Colonic mucosa (tissue), 4 donors: ENCODE measurements around the gene PLCB4. TPM values are rescaled to one million over a fixed set of nuclear protein-coding genes. Genes with fewer than 3 reads are reported as not detected.

Source experiments
- DNase-seq: peaks from one replicate; pipeline ENCODE4 v3.0.0-alpha.2; 2020
- H3K27ac ChIP-seq: fragments of 200-600 bp; one replicate; pipeline ENCODE4 v1.8.0; 2021
- H3K27me3 ChIP-seq: fragments of 200-600 bp; one replicate; pipeline ENCODE4 v1.8.0; 2021
- H3K36me3 ChIP-seq: fragments of 200-600 bp; one replicate; pipeline ENCODE4 v1.8.0; 2021
- H3K4me1 ChIP-seq: fragments of 200-600 bp; one replicate; pipeline ENCODE4 v1.8.0; 2021; ENCODE audit warnings: mild to moderate bottlenecking
- H3K4me3 ChIP-seq: fragments of 200-600 bp; one replicate; pipeline ENCODE4 v1.8.0; 2021
- H3K9ac ChIP-seq, 2 donors: one replicate each; pipeline ENCODE4 v1.7.0; 2013; ENCODE audit warnings: control low read depth in 2 of 2, low read depth in 2 of 2, low read length in 2 of 2
- H3K9me3 ChIP-seq: fragments of 200-600 bp; one replicate; pipeline ENCODE4 v1.8.0; 2021
- intact Hi-C: fragments of 100-400 bp; cut with DNase I; formaldehyde crosslinking; loops from one replicate; pipeline ENCODE4 v1.14.1; 2022
- total RNA-seq, 2 donors: library from RNA; stranded (reverse); fragmentation: NEBNext Ultra II Directional in 1 of 2; extraction: Animal tissue kit (Norgen Biotek cat#: 25700) in 1 of 2; gene quantifications; one replicate each; pipeline ENCODE4 v1.2.1, GENCODE V29; 2021
- TF ChIP-seq, protein P1 (sequence below): fragments of 200-600 bp; IDR thresholded peaks from one replicate; pipeline ENCODE4 v1.8.0; 2022; ENCODE audit warnings: antibody characterized with exemption, mild to moderate bottlenecking
- donor health status: healthy.
- donor health status: DM: no; HTN: no; CAD: no.
- donor health status: DM: no; HTN: no; CAD: no.

The PLCB4 gene
- total RNA-seq, 2 donors from 2014 or later = 39.4 to 39.5 TPM

DNA sequence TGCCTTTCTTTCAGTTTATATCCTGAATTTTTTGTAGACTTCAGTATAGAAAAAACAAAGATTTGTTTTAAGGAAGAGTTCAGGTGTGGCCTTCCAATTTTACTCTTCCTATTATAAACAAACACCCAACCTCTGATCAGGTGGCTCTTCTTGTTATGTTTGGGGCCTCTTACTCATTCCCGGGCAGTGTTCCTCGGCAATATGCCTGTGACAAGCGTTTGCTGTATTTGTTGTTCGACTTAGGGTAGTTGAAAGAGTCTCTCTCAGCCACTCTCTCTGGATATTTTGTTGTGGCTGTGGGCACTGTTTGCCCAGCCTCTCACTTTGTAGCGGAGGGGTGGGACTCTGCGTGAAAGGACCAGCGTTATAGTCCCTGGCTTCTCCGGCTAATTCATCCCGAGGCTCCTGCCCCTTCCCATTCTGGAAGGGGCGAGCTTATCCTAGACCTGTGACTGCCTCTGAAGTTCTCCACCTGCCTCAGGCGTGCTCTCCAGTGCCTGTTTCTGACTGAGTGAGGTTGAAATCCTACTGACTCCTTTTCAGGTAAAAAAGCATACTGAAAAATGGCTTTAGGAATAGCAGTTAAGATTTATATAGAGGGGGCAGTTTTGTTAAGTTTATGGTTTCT, 97.4 kb downstream of the PLCB4 start:
- H3K4me1 ChIP-seq = no peaks in the 10 kb centered on the region
- no peak overlapping the region for H3K9ac ChIP-seq
- no peak for DNase-seq
- TF ChIP-seq, protein P1, sequence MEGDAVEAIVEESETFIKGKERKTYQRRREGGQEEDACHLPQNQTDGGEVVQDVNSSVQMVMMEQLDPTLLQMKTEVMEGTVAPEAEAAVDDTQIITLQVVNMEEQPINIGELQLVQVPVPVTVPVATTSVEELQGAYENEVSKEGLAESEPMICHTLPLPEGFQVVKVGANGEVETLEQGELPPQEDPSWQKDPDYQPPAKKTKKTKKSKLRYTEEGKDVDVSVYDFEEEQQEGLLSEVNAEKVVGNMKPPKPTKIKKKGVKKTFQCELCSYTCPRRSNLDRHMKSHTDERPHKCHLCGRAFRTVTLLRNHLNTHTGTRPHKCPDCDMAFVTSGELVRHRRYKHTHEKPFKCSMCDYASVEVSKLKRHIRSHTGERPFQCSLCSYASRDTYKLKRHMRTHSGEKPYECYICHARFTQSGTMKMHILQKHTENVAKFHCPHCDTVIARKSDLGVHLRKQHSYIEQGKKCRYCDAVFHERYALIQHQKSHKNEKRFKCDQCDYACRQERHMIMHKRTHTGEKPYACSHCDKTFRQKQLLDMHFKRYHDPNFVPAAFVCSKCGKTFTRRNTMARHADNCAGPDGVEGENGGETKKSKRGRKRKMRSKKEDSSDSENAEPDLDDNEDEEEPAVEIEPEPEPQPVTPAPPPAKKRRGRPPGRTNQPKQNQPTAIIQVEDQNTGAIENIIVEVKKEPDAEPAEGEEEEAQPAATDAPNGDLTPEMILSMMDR = no peak
- no peaks in the 10 kb centered on the region for H3K27me3 ChIP-seq
- H3K36me3 ChIP-seq = no peaks in the 10 kb centered on the region
- H3K27ac ChIP-seq = no peak overlapping the region
- H3K9me3 ChIP-seq = no peaks in the 10 kb centered on the region
- intact Hi-C loops = no loop called here
- H3K4me3 ChIP-seq = no peak overlapping the region

- no peaks in the 10 kb centered on the region for H3K9me3 ChIP-seq
- H3K36me3 ChIP-seq = no peaks in the 10 kb centered on the region
- H3K4me3 ChIP-seq = no peak overlapping the region
- intact Hi-C loops = no loop called here
- no peaks in the 10 kb centered on the region for H3K4me1 ChIP-seq
- no peak overlapping the region for H3K9ac ChIP-seq
- H3K27me3 ChIP-seq = no peaks in the 10 kb centered on the region
- no peak overlapping the region for H3K27ac ChIP-seq
- TF ChIP-seq, protein P1 = no peak
- DNase-seq = no peak
These were observed 100.5 kb downstream of the PLCB4 start for GRCh38 chr20:9169409-9169808.

- H3K9me3 ChIP-seq = no peaks in the 10 kb centered on the region
- H3K9ac ChIP-seq = no peak overlapping the region
- no peaks in the 10 kb centered on the region for H3K27me3 ChIP-seq
- no peak overlapping the region for H3K27ac ChIP-seq
- no peak for DNase-seq
- TF ChIP-seq, protein P1 = no peak
- H3K4me1 ChIP-seq = no peaks in the 10 kb centered on the region
- no peaks in the 10 kb centered on the region for H3K36me3 ChIP-seq
- H3K4me3 ChIP-seq = no peak overlapping the region
- intact Hi-C loops = no loop called here
These were observed 104.0 kb downstream of the PLCB4 start for GRCh38 chr20:9172851-9173250.

GRCh38 chr20:9177278-9177677, 108.4 kb downstream of the PLCB4 start:
- no peak overlapping the region for H3K27ac ChIP-seq
- H3K36me3 ChIP-seq = no peaks in the 10 kb centered on the region
- H3K4me3 ChIP-seq = no peak overlapping the region
- intact Hi-C loops = no loop called here
- H3K27me3 ChIP-seq = no peaks in the 10 kb centered on the region
- H3K9me3 ChIP-seq = no peaks in the 10 kb centered on the region
- H3K9ac ChIP-seq = no peak overlapping the region
- H3K4me1 ChIP-seq = no peaks in the 10 kb centered on the region
- TF ChIP-seq, protein P1 = no peak
- DNase-seq = no peak

DNA sequence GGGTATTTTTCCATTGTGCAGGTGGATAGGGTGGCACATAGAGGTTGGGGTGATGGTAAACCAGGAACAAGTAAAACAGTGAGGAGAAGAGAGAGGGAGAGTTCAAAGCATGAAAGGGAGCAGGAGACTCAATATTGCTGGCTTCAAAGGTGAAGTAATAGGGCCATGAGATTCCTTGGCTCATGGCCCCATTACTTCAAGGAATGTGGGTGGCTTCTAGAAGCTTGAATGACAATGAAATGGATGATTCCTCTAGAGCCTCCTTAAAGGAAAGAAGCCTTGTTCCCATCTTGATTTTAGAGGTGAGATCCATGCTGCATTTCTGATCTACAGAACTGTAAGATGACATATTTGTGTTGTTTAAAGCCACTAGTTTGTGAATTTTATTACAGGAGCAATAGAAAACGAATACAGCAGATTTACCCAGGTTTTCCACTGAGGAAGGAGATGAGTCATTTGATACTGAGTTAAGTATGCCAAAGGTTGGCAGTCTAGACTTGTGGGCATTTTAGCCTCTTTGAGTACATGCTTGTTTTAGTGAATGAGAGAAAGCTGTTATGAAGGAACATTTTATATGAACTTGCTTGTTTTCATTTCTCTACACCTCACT, 110.4 kb downstream of the PLCB4 start:
- Histone ChIP-seq H3K36me3 (no peaks in the 10 kb centered on the region), H3K9me3 (no peaks in the 10 kb centered on the region), H3K27ac (no peak overlapping the region), H3K9ac (no peak overlapping the region), H3K27me3 (no peaks in the 10 kb centered on the region), H3K4me1 (no peaks in the 10 kb centered on the region), H3K4me3 (no peak overlapping the region)
- no peak for DNase-seq
- intact Hi-C loops = no loop called here
- TF ChIP-seq, protein P1 = no peak
